A549 treated with CpdA at 1 μM for 4 hours (cell line): Measurements from ENCODE around the gene PRMT6. TPM values are rescaled to one million over a fixed set of nuclear protein-coding genes. Genes with fewer than 3 reads are reported as not detected.

Experiments
- total RNA-seq: library from RNA; stranded (reverse); fragments of 200-300 nt; extraction: Qiagen RNA extraction; gene quantifications from 5 replicates; pipeline ENCODE4 v1.2.3, GENCODE V29; 2022; ENCODE audit warnings: low read depth

The PRMT6 gene
- total RNA-seq, result not detected in 5 replicates

DNA sequence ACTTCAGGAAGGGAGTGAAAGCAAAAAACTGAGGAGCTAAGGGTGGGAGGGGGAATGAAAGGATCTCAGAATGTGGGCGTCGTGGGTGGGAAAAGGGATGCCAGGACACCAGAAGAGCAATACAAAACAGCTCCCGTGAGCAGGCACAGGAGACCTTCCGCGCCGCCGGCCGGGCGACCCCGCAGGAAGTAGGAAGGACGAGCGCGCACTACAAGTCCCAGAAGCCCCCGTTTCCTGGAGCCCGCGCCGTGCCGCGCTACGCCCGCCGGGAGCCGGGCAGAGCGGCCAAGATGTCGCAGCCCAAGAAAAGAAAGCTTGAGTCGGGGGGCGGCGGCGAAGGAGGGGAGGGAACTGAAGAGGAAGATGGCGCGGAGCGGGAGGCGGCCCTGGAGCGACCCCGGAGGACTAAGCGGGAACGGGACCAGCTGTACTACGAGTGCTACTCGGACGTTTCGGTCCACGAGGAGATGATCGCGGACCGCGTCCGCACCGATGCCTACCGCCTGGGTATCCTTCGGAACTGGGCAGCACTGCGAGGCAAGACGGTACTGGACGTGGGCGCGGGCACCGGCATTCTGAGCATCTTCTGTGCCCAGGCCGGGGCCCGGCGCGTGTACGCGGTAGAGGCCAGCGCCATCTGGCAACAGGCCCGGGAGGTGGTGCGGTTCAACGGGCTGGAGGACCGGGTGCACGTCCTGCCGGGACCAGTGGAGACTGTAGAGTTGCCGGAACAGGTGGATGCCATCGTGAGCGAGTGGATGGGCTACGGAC, at the start of gene PRMT6:
Gene PRMT6 (plus strand): TSS at position 249 of the 771 bp plus-strand sequence. CDS start 42 bp downstream, at position 291.

Other genes with a start within 250 kb of the PRMT6 start
- gene NTNG1, start 84.4 kb downstream of the PRMT6 start, total RNA-seq, result not detected in 5 replicates